GM12801 (cell line): ENCODE results near the gene MCU.

ENCODE experiments used
- CTCF ChIP-seq: IDR thresholded peaks from one replicate; pipeline ENCODE4 v1.5.1; 2011; ENCODE audit warnings: control low read depth; ENCODE audit not compliant: insufficient read length; ENCODE audit errors: extremely low read depth

MCU gene

GRCh38 chr10:72935361-72935760 lies 243.4 kb downstream of the MCU start:
- TF ChIP-seq CTCF = no peak
